ENCODE results near the gene MAGEB17.
"Not testable (repeated sequence)": the region's sequence is repeated elsewhere in the genome, so short reads cannot be mapped to it uniquely, and the experiment has no call there.

MAGEB17 gene

DNA sequence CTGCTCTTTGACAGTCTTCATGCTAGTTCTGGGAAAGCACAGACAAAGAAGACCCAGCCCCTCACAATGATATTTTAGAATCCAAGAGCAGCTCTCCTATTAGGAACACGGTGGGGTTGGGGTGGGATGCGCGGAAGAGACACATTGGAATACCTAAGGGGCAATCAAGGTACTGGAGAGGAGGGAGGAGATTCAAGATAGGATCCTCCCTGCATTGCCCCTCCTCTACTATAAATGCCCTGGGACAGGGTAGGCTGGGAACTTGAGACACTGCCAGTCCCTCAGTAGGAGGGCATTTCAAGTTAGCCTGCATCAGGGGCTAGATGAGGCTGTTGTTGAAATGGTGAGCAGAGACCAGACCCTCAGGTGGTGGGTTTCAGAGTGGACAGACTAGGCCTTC lies 5.1 kb downstream of the MAGEB17 start:
- peaks cover 0 to 5% (median 0%) of the 10 kb centered on the region in 3 donors for H3K9me3 ChIP-seq
- intact Hi-C loops (cut with DNase I; ENCODE audit: low total_unique reads), result no loop called here
- no peaks in the 10 kb centered on the region for H3K4me1 ChIP-seq
- TF ChIP-seq CTCF (IDR thresholded peaks at IDR 0.05), result no peak
- no peak for DNase-seq
- no peaks in the 10 kb centered on the region for H3K36me3 ChIP-seq
- H3K27ac ChIP-seq, result no peak overlapping the region
- H3K4me3 ChIP-seq, result no peak overlapping the region
- no peaks in the 10 kb centered on the region for H3K27me3 ChIP-seq

DNA sequence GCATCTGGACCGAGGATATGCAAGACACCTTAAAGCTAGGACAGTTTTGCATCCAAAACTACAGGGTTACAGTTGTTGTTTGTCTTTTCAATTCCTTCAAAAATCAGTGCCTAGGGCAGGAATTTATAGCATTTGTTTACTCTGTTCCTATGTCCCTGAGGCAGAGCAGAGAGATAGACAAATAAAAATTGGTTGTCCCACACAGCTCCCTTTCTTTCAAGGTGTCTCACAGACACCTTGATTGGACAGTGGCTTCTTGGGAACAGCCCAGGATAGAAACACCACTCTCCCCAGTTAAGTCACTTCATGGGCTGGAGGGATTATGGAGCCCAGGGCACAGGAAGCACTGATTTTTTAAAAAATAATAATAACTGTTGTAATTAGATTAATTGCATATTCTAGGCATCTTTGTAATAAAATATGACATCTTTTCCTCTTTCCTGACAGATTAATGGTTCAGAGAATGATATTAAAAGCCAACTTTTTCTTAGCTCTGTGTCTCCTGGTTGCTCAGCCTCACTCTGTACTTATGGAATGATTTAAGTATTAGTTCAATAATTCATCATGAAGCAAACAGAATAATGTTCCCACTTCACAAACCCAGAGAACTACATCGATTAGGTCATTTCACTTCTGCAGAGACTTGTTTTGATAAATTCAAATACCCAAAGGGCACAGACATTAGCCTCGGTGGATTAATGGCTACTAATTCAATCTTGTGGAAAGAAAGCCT lies 8.2 kb downstream of the MAGEB17 start:
- no peak overlapping the region for H3K27ac ChIP-seq
- DNase-seq, result no peak
- H3K4me3 ChIP-seq, result no peak overlapping the region
- H3K36me3 ChIP-seq, result no peaks in the 10 kb centered on the region
- TF ChIP-seq CTCF (IDR thresholded peaks at IDR 0.05), result no peak
- intact Hi-C loops (cut with DNase I; ENCODE audit: low total_unique reads), result no loop called here
- H3K9me3 ChIP-seq, result no peaks in the 10 kb centered on the region
- H3K4me1 ChIP-seq, result no peaks in the 10 kb centered on the region
- no peaks in the 10 kb centered on the region for H3K27me3 ChIP-seq

- no peaks in the 10 kb centered on the region for H3K4me1 ChIP-seq
- H3K36me3 ChIP-seq, result no peaks in the 10 kb centered on the region
- H3K9me3 ChIP-seq, result no peaks in the 10 kb centered on the region
- no peak for TF ChIP-seq CTCF (IDR thresholded peaks at IDR 0.05)
- DNase-seq, result no peak
- no peak overlapping the region for H3K4me3 ChIP-seq
- no peaks in the 10 kb centered on the region for H3K27me3 ChIP-seq
- no peak overlapping the region for H3K27ac ChIP-seq
- intact Hi-C loops (cut with DNase I; ENCODE audit: low total_unique reads), result no loop called here
Observed at GRCh38 chrX:16177260-16177659, 10.0 kb downstream of the MAGEB17 start.

DNA sequence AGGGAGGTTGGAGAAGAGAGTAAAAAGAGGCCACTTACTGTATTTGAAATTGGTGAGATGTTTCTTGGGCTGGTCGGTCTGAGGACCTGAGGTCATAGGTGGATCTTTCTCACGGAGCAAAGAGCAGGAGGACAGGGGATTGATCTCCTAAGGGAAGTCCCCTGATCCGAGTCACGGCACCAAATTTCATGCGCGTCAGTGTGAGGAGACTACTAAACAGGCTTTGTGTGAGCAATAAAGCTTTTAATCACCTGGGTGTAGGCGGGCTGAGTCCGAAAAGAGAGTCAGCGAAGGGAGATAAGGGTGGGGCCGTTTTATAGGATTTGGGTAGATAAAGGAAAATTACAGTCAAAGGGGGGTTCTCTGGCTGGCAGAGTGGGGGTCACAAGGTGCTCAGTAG lies 16.6 kb downstream of the MAGEB17 start:
- H3K9me3 ChIP-seq, result not testable (repeated sequence)

GRCh38 chrX:16185725-16186136 lies 18.4 kb downstream of the MAGEB17 start:
- Histone ChIP-seq H3K4me3 (no peak overlapping the region), H3K27me3 (no peaks in the 10 kb centered on the region), H3K4me1 (no peaks in the 10 kb centered on the region), H3K9me3 (no peaks in the 10 kb centered on the region), H3K27ac (no peak overlapping the region), H3K36me3 (no peaks in the 10 kb centered on the region)
- TF ChIP-seq CTCF (IDR thresholded peaks at IDR 0.05), result no peak
- DNase-seq, result no peak
- intact Hi-C loops (cut with DNase I; ENCODE audit: low total_unique reads), result no loop called here

More for the DNA sequence above, 16.6 kb downstream of the MAGEB17 start:
- H3K4me1 ChIP-seq; H3K36me3 ChIP-seq; H3K27me3 ChIP-seq; intact Hi-C loops (cut with DNase I; ENCODE audit: low total_unique reads); DNase-seq; H3K27ac ChIP-seq; H3K4me3 ChIP-seq: not testable (repeated sequence)

GRCh38 chrX:16186380-16187007 lies 19.2 kb downstream of the MAGEB17 start:
- intact Hi-C loops (cut with DNase I; ENCODE audit: low total_unique reads), result no loop called here
- H3K4me3 ChIP-seq, result no peak overlapping the region
- H3K27ac ChIP-seq, result no peak overlapping the region
- no peaks in the 10 kb centered on the region for H3K27me3 ChIP-seq
- DNase-seq, result no peak
- no peak for TF ChIP-seq CTCF (IDR thresholded peaks at IDR 0.05)
- no peaks in the 10 kb centered on the region for H3K36me3 ChIP-seq
- no peaks in the 10 kb centered on the region for H3K9me3 ChIP-seq
- no peaks in the 10 kb centered on the region for H3K4me1 ChIP-seq
